ENCODE results near the gene DNAAF5.

Gene DNAAF5

DNA sequence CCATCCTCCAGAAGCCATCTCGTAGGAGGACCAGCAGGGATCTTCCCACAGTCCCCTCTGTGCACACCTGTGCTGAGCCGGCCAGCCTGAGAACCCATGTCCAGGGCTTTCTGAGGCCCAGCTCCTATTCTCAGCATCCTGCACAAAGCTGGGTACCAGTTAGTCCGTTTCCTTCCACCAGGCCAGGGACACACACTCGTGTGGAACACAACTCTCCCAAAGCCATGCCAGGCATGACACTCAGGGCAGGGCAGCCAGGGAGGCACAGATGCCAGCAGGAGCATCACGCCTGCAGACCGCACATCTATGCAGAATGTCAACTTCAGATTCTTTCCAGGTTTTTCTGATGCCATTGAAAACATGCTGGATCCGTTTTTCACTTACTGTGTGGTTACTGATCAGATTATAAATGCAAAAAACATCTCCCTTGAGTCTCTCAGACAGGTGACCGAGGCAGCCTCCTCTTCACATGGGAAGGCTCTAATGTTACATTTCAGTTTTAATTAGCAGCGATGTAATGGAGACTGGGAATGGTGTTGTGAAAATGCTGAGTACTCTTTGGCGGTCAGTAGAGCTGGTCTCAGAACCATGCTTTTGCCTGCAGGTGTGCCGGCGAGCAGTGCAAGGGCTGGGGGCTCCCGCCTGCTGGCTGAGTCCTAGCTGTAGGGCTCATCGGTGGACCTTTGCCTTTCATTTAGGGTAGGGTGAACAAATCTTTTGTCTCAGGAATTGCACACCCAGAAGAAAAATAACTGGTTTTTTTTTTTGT, 102.5 kb downstream of the DNAAF5 start:
- DNase-seq (ENCODE audit: low read depth): no peak
- H3K4me3 ChIP-seq (ENCODE audit: low read length): no peak overlapping the region
- TF ChIP-seq CTCF (IDR thresholded peaks at IDR 0.05; ENCODE audit: insufficient read depth, low read depth, low read length, missing control alignments): no peak

GRCh38 chr7:830069-830468, 103.6 kb downstream of the DNAAF5 start:
- no peak overlapping the region for H3K4me3 ChIP-seq (ENCODE audit: low read length)
- TF ChIP-seq CTCF (IDR thresholded peaks at IDR 0.05; ENCODE audit: insufficient read depth, low read depth, low read length, missing control alignments): no peak
- DNase-seq (ENCODE audit: low read depth): no peak

DNA sequence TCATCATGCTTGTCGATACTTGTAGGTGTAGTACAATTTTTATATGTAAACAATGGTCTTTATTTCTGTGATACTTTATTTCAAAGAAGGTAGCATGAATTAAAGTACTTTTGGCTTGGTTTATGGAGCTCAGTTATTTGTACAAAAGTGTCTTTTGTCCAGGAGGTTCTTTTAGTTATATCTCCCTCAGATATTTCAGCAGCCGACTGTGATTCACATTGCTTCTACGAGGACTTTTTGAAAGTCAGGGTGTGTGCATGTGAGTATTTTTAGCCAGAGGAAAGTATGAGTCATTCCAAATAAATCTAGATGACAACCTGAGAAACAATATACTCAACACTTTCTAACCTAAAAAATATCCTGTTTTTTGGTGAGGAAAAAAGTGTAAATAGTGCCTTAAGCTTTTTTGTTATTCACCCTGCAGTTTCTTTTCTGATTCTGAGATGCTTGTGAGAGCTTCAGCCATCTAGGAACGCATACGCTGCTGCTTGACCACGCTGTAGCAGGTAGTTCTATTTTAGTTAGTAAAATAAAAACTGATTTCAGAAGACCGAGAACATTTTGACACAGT, 105.2 kb downstream of the DNAAF5 start:
- DNase-seq (ENCODE audit: low read depth): peak; percentile 95
- TF ChIP-seq CTCF (IDR thresholded peaks at IDR 0.05; ENCODE audit: insufficient read depth, low read depth, low read length, missing control alignments): no peak
- H3K4me3 ChIP-seq (ENCODE audit: low read length): peak overlapping the region; percentile 6

DNA sequence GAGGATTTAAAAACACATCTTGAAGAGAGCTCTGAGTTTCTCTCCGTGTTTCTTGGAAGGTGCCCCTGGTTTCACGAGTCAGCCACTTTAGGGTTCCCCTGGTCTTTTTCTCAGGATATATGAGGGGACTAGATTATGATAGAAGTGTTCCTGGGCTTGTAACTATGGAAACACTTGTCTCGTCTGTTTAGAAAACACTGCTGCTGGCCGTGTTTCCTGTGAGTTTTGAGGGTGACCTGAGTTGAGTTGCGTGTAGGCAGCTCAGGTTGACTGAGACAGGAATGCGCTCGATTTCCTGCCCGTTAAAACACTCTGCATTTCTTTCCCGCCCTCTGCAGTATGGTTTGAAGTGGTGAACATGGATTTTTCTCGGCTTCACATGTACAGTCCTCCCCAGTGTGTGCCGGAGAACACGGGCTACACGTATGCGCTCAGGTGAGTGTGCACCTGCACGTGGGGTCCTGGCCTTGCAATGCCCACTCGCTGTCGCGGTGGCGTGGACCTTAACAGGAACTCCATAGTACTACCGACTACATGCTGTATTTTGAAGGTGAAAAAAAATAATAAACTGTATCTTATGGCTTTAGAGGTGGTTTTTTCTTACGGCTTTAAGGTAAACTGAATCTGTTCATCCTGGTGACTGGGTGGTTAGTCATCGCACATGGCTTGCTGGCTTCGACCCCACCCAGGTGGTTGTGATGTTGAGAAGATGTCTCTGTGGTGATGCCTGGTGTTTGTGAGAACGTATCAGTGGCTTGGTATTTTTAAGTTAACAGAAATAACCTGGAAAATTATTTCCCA, 105.9 kb downstream of the DNAAF5 start, which contains the start of gene SUN1:
Gene SUN1 (plus strand): TSS at position 310 of the 801 bp plus-strand sequence. CDS start 49 bp downstream, at position 359.
- peak within 1 kb of the TSS; percentile 9 for H3K4me3 ChIP-seq (ENCODE audit: low read length)
- DNase-seq (ENCODE audit: low read depth): peak; percentile 99
- TF ChIP-seq CTCF (IDR thresholded peaks at IDR 0.05; ENCODE audit: insufficient read depth, low read depth, low read length, missing control alignments): no peak

DNA sequence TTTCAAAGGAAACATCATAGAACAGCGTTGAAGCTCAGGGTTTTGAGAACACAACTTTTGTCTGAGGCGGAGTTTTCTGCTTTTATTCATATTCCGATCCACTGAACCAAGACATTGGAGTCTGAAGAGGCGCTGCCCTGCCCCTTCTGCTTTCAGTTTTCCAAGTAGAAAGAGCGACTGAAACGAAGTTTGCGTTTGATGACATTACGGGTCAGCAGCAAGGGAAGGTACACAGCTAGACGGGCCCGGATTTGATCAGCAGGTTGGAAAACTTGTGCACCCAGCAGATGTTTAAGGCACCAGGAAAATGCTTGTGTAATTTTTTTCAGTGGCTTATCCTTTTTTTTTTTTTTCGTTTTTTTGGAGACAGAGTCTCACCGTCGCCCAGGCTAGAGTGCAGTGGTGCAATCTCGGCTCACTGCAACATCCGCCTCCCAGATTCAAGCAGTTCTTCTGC, 106.5 kb downstream of the DNAAF5 start:
- peak overlapping the region; percentile 1 for H3K4me3 ChIP-seq (ENCODE audit: low read length)
- no peak for TF ChIP-seq CTCF (IDR thresholded peaks at IDR 0.05; ENCODE audit: insufficient read depth, low read depth, low read length, missing control alignments)
- no peak for DNase-seq (ENCODE audit: low read depth)

DNA sequence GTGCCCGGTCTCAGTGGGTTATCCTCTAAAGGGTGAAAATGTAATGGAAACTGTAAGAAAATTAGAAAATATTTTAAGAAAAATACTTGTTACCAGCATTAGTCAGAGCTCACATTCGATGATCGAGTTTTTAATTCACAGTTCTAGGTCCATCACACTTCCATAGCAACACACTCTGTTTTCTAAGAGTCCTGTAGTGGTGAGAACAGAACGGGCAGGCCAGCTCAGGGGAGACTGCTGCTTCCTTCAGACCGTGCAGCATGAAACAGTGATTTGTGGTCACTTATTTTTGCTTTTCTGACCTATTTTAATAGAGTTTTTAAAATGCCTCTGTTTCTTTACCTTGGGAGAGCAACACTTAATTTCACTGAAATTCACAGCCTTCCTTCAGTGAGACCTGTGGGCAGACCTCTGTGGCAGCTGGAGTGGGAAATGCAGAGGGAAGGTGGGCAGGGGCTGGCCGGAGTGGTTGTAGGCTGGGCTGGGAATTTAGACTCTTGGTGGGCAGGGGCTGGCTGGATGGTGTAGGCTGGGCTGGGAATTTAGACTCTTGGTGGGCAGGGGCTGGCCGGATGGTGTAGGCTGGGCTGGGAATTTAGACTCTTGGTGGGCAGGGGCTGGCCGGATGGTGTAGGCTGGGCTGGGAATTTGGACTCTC, 107.2 kb downstream of the DNAAF5 start:
- no peak for TF ChIP-seq CTCF (IDR thresholded peaks at IDR 0.05; ENCODE audit: insufficient read depth, low read depth, low read length, missing control alignments)
- no peak overlapping the region for H3K4me3 ChIP-seq (ENCODE audit: low read length)
- DNase-seq (ENCODE audit: low read depth): no peak

Measured in epithelial cell of esophagus (primary cell).